DMS53 (cell line): Measurements from ENCODE around the gene LRRC19.
A peak's percentile ranks its signal among the peaks of the same experiment; 100 is the strongest.

Experiments
- DNase-seq: peaks from one replicate; lab custom pipeline; 2025; lab: John Stamatoyannopoulos, UW

LRRC19 gene

GRCh38 chr9:26955921-26956859 lies 49.3 kb downstream of the LRRC19 start, which contains the start of gene IFT74:
Gene IFT74, plus strand, starts transcription at chr9:26956412. Its CDS starts 5,556 bp downstream, at chr9:26961968.
- DNase-seq, result peak; percentile 97

GRCh38 chr9:26955222-26955903 lies 50.1 kb downstream of the LRRC19 start:
- DNase-seq, result peak; percentile 27

- no peak for DNase-seq
These were observed 51.4 kb downstream of the LRRC19 start for GRCh38 chr9:26954050-26954508.

DNA sequence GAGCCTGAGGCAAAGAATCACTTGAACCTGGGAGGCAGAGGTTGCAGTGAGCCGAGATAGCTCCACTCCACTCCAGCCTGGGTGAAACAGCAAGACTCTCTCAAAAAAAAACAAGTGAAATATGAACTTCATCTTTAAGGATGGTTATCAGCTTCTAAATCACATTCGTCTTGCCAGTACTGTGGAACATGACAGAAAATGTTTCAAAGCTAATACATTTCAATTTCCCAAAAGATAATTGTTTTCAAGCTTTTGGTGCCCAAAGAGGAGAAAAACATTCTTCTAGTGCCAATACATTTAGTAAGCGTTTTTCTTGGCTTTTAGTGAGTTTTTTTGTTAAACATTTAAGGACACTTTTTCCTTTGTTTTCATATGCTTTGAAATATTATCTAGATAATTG lies 53.7 kb downstream of the LRRC19 start:
- DNase-seq, result no peak

- DNase-seq, result no peak
These were observed 55.0 kb downstream of the LRRC19 start for GRCh38 chr9:26950521-26950920.

DNA sequence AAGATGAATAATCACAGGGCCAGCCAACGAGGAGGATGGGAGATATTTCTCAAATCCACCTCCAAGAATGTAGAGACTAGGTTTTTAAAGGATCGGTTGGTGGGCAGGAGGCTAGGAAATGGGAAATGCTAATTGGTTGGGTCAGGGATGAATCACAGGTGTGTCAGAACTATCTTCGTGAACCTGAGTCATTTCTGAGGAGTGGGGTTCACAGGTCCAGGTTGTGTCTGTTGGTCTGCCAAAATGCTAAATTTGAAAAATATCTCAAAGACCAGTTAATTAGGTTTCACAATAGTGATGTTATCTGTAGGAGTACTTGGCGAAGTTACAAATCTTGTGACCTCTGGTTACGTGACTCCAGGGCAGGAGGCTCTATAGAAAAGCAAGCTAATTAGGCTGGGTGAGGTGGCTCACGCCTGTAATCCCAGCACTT lies 55.8 kb downstream of the LRRC19 start:
- DNase-seq, result no peak

- DNase-seq, result peak; percentile 33
These were observed 57.7 kb downstream of the LRRC19 start for GRCh38 chr9:26947736-26948135.

DNA sequence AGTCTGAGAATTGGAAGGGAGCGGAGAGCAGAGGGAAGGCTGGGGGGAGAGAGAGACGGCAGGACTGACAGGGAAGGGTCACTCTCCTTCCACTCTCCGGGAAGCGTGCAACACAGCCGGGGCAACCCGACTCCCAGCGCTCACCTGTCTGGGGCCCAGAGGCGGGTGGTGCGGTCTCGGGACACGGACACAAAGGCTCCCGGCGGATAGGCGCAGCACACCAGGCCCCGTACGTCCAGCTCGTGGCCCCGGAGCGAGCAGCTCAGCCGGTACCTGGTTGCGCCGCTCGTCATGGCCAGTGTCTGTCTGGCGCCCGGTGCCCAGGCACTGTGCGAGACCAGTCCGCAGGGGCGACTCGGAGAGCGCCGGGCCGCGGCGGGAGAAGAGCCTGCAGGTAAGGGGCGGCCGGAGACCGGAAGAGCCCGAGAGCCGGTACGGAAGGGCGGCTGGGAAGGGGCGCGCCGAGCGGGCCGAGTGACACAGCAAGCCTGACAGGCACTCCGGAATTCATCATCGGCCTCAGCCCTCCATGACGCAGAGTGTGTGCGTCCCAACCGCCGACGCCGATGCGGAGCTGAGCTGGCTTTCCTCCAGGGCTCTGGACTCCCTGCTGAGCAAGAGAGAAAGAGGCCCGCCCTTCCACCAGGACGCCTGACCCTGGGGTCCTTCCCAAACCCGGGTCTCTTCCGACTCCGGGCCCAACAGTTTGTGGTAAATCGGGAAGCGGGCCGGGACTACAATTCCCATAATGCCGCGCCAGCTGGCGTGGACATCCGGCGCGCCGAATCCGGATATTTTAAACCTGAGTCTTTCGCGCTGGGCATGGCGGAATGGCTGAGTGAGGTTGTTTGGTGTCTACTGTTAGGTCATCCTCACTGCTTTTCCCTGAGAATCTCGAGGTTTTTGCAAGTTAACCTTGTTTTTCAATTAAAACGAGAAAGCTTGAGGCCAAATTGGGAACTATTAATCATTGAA lies 58.4 kb downstream of the LRRC19 start, which contains the start of gene PLAA:
TSS of gene PLAA (minus strand) at position 490 of the 975 bp plus-strand sequence. CDS start at position 293, 197 bp downstream.
- DNase-seq, result peak; percentile 92

GRCh38 chr9:26945591-26945990 lies 59.9 kb downstream of the LRRC19 start:
- peak; percentile 5 for DNase-seq
